Urinary bladder (tissue), 4 donors: ENCODE data around the gene SFXN2. TPM values are rescaled to one million over a fixed set of nuclear protein-coding genes. Genes with fewer than 3 reads are reported as not detected.
"Not testable (repeated sequence)": the region's sequence is repeated elsewhere in the genome, so short reads cannot be mapped to it uniquely, and the experiment has no call there.

Source experiments
- DNase-seq: peaks from one replicate; pipeline ENCODE4 v3.0.0-alpha.2; 2015; ENCODE audit errors: extremely low spot score
- H3K27ac ChIP-seq: one replicate; pipeline ENCODE4 v1.5.1; 2013; ENCODE audit warnings: low read depth, mild to moderate bottlenecking, moderate library complexity
- H3K36me3 ChIP-seq: one replicate; pipeline ENCODE4 v1.6.1; 2013; ENCODE audit warnings: mild to moderate bottlenecking, moderate library complexity; ENCODE audit not compliant: insufficient read depth
- H3K4me1 ChIP-seq: one replicate; pipeline ENCODE4 v1.6.1; 2013; ENCODE audit warnings: mild to moderate bottlenecking, moderate library complexity; ENCODE audit not compliant: insufficient read depth
- H3K4me3 ChIP-seq: one replicate; pipeline ENCODE4 v1.5.1; 2013; ENCODE audit warnings: low read depth, low read length
- WGBS: extraction: QIAGEN DNeasy Blood & Tissue Kit; methylation state at CpG from one replicate; pipeline ENCODE4 v1.1.7; 2013; 5-methylcytosine and 5-hydroxymethylcytosine counted together
- polyA plus RNA-seq: library from polyadenylated mRNA; stranded (reverse); fragments of 200-250 nt; gene quantifications from one replicate; pipeline ENCODE4 v1.2.3, GENCODE V29; 2013
- total RNA-seq: library from RNA; depleted of rRNA; stranded (reverse); fragments of >200 nt; gene quantifications from one replicate; pipeline ENCODE4 v1.2.3, GENCODE V29; 2014
- donor health status: healthy with polysubstance abuse.
- donor health status: healthy.

The SFXN2 gene
- total and polyA plus RNA-seq, 2 donors = 4.3 to 11.7 TPM

- Histone ChIP-seq H3K36me3 (peaks cover 5% of the 10 kb centered on the region), H3K4me1 (no peaks in the 10 kb centered on the region), H3K4me3 (no peak overlapping the region), H3K27ac (no peak overlapping the region)
- 85% methylated on average over 2 of the region's 2 CpGs for WGBS
- no peak for DNase-seq
Observed at GRCh38 chr10:102698894-102699293, 15.5 kb upstream of the SFXN2 start.

GRCh38 chr10:102701272-102701671 is 13.2 kb upstream of the SFXN2 start:
- H3K27ac ChIP-seq = no peak overlapping the region
- WGBS = 81% methylated on average over 3 of the region's 3 CpGs
- no peak for DNase-seq
- H3K36me3 ChIP-seq = peaks cover 5% of the 10 kb centered on the region
- no peak overlapping the region for H3K4me3 ChIP-seq
- no peaks in the 10 kb centered on the region for H3K4me1 ChIP-seq

- Histone ChIP-seq H3K27ac (no peak overlapping the region), H3K36me3 (peaks cover 3% of the 10 kb centered on the region), H3K4me1 (no peaks in the 10 kb centered on the region), H3K4me3 (no peak overlapping the region)
- no peak for DNase-seq
- whole genome bisulfite sequencing = 99% methylated on average over 3 of the region's 3 CpGs
Observed at GRCh38 chr10:102701796-102702195, 12.6 kb upstream of the SFXN2 start.

- H3K4me1 ChIP-seq = no peaks in the 10 kb centered on the region
- WGBS = 78% methylated on average over 2 of the region's 2 CpGs
- no peak overlapping the region for H3K27ac ChIP-seq
- no peak overlapping the region for H3K4me3 ChIP-seq
- peaks cover 2% of the 10 kb centered on the region for H3K36me3 ChIP-seq
- DNase-seq = no peak
Observed at GRCh38 chr10:102702742-102703141, 11.7 kb upstream of the SFXN2 start.

- no peak overlapping the region for H3K4me3 ChIP-seq
- H3K4me1 ChIP-seq = no peaks in the 10 kb centered on the region
- WGBS = 66% methylated on average over 6 of the region's 6 CpGs
- no peaks in the 10 kb centered on the region for H3K36me3 ChIP-seq
- DNase-seq = no peak
- no peak overlapping the region for H3K27ac ChIP-seq
Observed at GRCh38 chr10:102704915-102705314, 9.5 kb upstream of the SFXN2 start.

- Histone ChIP-seq H3K4me1 (no peaks in the 10 kb centered on the region), H3K27ac (no peak overlapping the region), H3K36me3 (no peaks in the 10 kb centered on the region), H3K4me3 (no peak overlapping the region)
- whole genome bisulfite sequencing = 72% methylated on average over 2 of the region's 2 CpGs
- no peak for DNase-seq
Observed at GRCh38 chr10:102705531-102705930, 8.9 kb upstream of the SFXN2 start.

- no peaks in the 10 kb centered on the region for H3K4me1 ChIP-seq
- H3K4me3 ChIP-seq = no peak overlapping the region
- H3K36me3 ChIP-seq = no peaks in the 10 kb centered on the region
- WGBS = 26% methylated on average over 4 of the region's 4 CpGs
- no peak for DNase-seq
- H3K27ac ChIP-seq = no peak overlapping the region
Observed at GRCh38 chr10:102710609-102711008, 3.8 kb upstream of the SFXN2 start.

GRCh38 chr10:102712089-102712488 is 2.3 kb upstream of the SFXN2 start:
- Histone ChIP-seq H3K27ac (no peak overlapping the region), H3K36me3 (no peaks in the 10 kb centered on the region), H3K4me1 (no peaks in the 10 kb centered on the region), H3K4me3 (no peak overlapping the region)
- no peak for DNase-seq
- 75% methylated on average over 4 of the region's 4 CpGs for WGBS

GRCh38 chr10:102712843-102713538 is 1.4 kb upstream of the SFXN2 start:
- WGBS = 7% methylated on average over 8 of the region's 8 CpGs
- Histone ChIP-seq H3K27ac (no peak overlapping the region), H3K4me3 (peak overlapping the region; percentile 67), H3K36me3 (no peaks in the 10 kb centered on the region), H3K4me1 (no peaks in the 10 kb centered on the region)
- DNase-seq = no peak

- WGBS = under 1% methylated on average over 13 of the region's 13 CpGs
- no peaks in the 10 kb centered on the region for H3K4me1 ChIP-seq
- peak overlapping the region; percentile 67 for H3K4me3 ChIP-seq
- H3K27ac ChIP-seq = peak overlapping the region; percentile 83
- H3K36me3 ChIP-seq = no peaks in the 10 kb centered on the region
- no peak for DNase-seq
Observed at GRCh38 chr10:102713539-102713813, 960 bp upstream of the SFXN2 start.

GRCh38 chr10:102713814-102714620 is 419 bp upstream of the SFXN2 start, which contains the start of gene ARL3:
Gene ARL3, minus strand, starts transcription at chr10:102714397. Its CDS starts 122 bp downstream, at chr10:102714275.
- no peaks in the 10 kb centered on the region for H3K4me1 ChIP-seq
- WGBS = 1% methylated on average over 62 of the region's 62 CpGs

GRCh38 chr10:102715880-102716279 is 1.4 kb downstream of the SFXN2 start:
- H3K36me3 ChIP-seq = no peaks in the 10 kb centered on the region
- H3K27ac ChIP-seq = no peak overlapping the region
- H3K4me3 ChIP-seq = no peak overlapping the region
- 90% methylated on average over 1 of the region's 1 CpG for WGBS
- DNase-seq = no peak
- H3K4me1 ChIP-seq = no peaks in the 10 kb centered on the region

More at GRCh38 chr10:102713814-102714620, 419 bp upstream of the SFXN2 start, which contains the start of gene ARL3:
- DNase-seq = peak; percentile 95
- H3K36me3 ChIP-seq = no peaks in the 10 kb centered on the region
- peak within 1 kb of the TSS; percentile 67 for H3K4me3 ChIP-seq
- peak within 1 kb of the TSS; percentile 83 for H3K27ac ChIP-seq

GRCh38 chr10:102716900-102717565 is 2.6 kb downstream of the SFXN2 start:
- not testable (repeated sequence) for H3K27ac ChIP-seq, H3K4me3 ChIP-seq, H3K4me1 ChIP-seq, H3K36me3 ChIP-seq, DNase-seq
- WGBS = 96% methylated on average over 18 of the region's 18 CpGs

GRCh38 chr10:102718220-102718619 is 3.8 kb downstream of the SFXN2 start:
- Histone ChIP-seq H3K27ac (no peak overlapping the region), H3K4me1 (no peaks in the 10 kb centered on the region), H3K36me3 (no peaks in the 10 kb centered on the region), H3K4me3 (no peak overlapping the region)
- WGBS = 41% methylated on average over 3 of the region's 3 CpGs
- no peak for DNase-seq
